ENCODE results near the gene IPPK.

IPPK gene

DNA sequence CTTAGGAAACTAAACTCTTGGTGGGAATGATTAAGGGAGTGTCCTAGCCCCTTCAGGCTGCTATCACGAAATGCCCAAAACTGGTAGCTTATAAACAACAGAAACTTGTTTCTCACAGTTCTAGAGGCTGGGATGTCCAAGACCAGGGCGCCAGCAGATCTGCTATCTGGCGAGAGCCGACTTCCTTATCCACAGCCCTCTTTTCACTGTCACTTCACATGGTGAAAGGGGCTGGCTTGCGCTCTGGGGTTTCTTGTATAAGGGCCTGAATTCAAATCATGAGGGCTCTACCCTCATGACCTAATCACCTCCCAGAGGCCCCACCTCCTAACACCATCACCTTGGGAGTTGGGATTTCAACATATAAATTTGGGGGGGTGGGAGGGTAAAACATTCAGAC, 49.1 kb downstream of the IPPK start:
- Histone ChIP-seq H3K9me2 (replicated peaks; ENCODE audit: control insufficient read depth, low read length) (no peaks in the 10 kb centered on the region), H3K9me3 (ENCODE audit: control insufficient read depth, insufficient read depth, low read length) (no peaks in the 10 kb centered on the region), H3K4me3 (ENCODE audit: low read length) (no peak overlapping the region), H3K79me2 (ENCODE audit: control insufficient read depth, low read length) (no peaks in the 10 kb centered on the region), H3K4me2 (ENCODE audit: low read length) (no peak overlapping the region), H3K27me3 (ENCODE audit: control insufficient read depth, low read length) (no peaks in the 10 kb centered on the region), H3F3A (ENCODE audit: control insufficient read depth, insufficient read depth) (no peaks in the 10 kb centered on the region), H3K4me1 (ENCODE audit: control insufficient read depth, low read length) (no peaks in the 10 kb centered on the region), H4K20me1 (ENCODE audit: control insufficient read depth, insufficient read depth, low read depth, low read length) (no peaks in the 10 kb centered on the region; the same call in 1 of the 2 replicates), H3K27ac (ENCODE audit: low read depth, low read length) (no peak overlapping the region), H3K36me3 (ENCODE audit: control insufficient read depth, low read length) (peaks cover 24% of the 10 kb centered on the region)
- TF ChIP-seq EZH2phosphoT487 (IDR thresholded peaks at IDR 0.05; ENCODE audit: borderline replicate concordance, low read length): no peak

DNA sequence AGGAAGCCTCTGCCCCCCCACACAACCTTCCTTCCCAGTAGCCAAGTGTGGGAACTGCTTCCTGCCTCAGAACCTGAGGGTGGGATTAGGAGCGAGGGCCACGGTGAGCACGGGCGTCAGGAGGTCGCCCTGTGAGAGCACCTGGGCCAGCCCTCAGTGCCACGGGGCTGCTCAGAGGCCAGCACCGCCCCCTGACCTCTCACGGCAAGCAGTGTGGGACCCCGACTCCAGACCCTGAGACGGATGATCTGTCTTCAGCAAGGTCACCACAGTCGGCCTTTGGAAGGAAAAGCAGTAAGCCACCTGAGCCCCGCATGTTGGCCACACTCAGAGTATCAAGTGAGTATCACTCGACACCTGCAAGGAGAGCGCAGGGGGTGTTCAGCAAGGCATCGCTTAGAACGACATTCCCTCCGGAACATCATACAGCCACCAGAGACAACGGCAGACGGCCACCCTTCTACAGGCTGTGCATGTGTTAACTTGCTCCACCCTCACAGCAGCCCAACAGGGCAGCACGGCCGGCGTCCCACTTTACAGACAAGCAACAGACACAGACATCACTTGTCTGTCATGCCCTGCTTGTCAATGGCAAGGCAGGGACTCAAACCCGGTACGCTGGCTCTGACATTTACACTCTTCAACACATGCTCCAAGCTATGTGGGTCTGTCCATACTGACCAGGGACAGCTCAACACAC, 50.2 kb downstream of the IPPK start:
- peaks cover 32% of the 10 kb centered on the region for H3K36me3 ChIP-seq (ENCODE audit: control insufficient read depth, low read length)

DNA sequence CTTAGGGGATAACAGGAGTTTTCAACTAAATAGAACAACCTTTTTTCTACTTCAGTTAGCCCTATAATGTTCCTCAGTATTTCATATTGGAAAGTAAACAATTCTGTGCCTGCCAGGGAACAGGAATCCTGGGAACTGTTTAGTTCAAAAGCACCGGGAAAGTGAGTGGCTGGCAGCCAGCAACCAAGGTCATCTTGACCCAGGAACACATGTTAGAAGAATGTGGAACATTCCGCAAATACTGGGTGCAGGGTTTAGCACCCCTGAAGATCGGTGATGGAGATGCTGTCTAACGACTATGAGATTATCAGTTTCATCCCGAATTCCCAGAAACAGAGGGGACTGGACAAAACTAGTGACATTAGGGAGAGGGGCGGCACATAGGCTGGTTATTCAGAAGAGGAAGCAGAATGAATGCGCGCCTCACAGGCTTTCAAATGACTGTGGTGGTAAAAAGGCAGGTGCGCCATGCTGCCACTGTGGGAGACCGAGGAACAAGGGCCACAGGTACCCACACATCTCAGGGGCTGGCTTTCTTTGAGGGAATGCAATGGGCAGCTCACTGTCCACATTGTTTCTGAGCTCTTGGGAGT, 51.2 kb downstream of the IPPK start:
- Histone ChIP-seq H3K4me3 (ENCODE audit: low read length) (no peak overlapping the region), H3K9me2 (replicated peaks; ENCODE audit: control insufficient read depth, low read length) (no peaks in the 10 kb centered on the region), H3K27ac (ENCODE audit: low read depth, low read length) (no peak overlapping the region), H3K4me1 (ENCODE audit: control insufficient read depth, low read length) (no peaks in the 10 kb centered on the region), H3K9me3 (ENCODE audit: control insufficient read depth, insufficient read depth, low read length) (no peaks in the 10 kb centered on the region), H4K20me1 (ENCODE audit: control insufficient read depth, insufficient read depth, low read depth, low read length) (no peaks in the 10 kb centered on the region; the same call in 1 of the 2 replicates), H3K36me3 (ENCODE audit: control insufficient read depth, low read length) (peaks cover 33% of the 10 kb centered on the region), H3K27me3 (ENCODE audit: control insufficient read depth, low read length) (no peaks in the 10 kb centered on the region), H3K4me2 (ENCODE audit: low read length) (no peak overlapping the region), H3F3A (ENCODE audit: control insufficient read depth, insufficient read depth) (no peaks in the 10 kb centered on the region), H3K79me2 (ENCODE audit: control insufficient read depth, low read length) (no peaks in the 10 kb centered on the region)
- TF ChIP-seq, protein P1, sequence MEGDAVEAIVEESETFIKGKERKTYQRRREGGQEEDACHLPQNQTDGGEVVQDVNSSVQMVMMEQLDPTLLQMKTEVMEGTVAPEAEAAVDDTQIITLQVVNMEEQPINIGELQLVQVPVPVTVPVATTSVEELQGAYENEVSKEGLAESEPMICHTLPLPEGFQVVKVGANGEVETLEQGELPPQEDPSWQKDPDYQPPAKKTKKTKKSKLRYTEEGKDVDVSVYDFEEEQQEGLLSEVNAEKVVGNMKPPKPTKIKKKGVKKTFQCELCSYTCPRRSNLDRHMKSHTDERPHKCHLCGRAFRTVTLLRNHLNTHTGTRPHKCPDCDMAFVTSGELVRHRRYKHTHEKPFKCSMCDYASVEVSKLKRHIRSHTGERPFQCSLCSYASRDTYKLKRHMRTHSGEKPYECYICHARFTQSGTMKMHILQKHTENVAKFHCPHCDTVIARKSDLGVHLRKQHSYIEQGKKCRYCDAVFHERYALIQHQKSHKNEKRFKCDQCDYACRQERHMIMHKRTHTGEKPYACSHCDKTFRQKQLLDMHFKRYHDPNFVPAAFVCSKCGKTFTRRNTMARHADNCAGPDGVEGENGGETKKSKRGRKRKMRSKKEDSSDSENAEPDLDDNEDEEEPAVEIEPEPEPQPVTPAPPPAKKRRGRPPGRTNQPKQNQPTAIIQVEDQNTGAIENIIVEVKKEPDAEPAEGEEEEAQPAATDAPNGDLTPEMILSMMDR (IDR thresholded peaks at IDR 0.05; ENCODE audit: low read depth, low read length, poor library complexity, severe bottlenecking): no peak
- TF ChIP-seq EZH2phosphoT487 (IDR thresholded peaks at IDR 0.05; ENCODE audit: borderline replicate concordance, low read length): no peak

More for the DNA sequence above, 50.2 kb downstream of the IPPK start:
- H3K4me3 ChIP-seq (ENCODE audit: low read length): no peak overlapping the region
- TF ChIP-seq EZH2phosphoT487 (IDR thresholded peaks at IDR 0.05; ENCODE audit: borderline replicate concordance, low read length): no peak
- TF ChIP-seq, protein P1 (IDR thresholded peaks at IDR 0.05; ENCODE audit: low read depth, low read length, poor library complexity, severe bottlenecking): no peak
- no peaks in the 10 kb centered on the region for H3K4me1 ChIP-seq (ENCODE audit: control insufficient read depth, low read length)
- H3K27me3 ChIP-seq (ENCODE audit: control insufficient read depth, low read length): no peaks in the 10 kb centered on the region
- H4K20me1 ChIP-seq (ENCODE audit: control insufficient read depth, insufficient read depth, low read depth, low read length): no peaks in the 10 kb centered on the region; the same call in 1 of the 2 replicates
- no peaks in the 10 kb centered on the region for H3K9me2 ChIP-seq (replicated peaks; ENCODE audit: control insufficient read depth, low read length)
- H3K79me2 ChIP-seq (ENCODE audit: control insufficient read depth, low read length): no peaks in the 10 kb centered on the region
- no peak overlapping the region for H3K4me2 ChIP-seq (ENCODE audit: low read length)
- H3F3A ChIP-seq (ENCODE audit: control insufficient read depth, insufficient read depth): no peaks in the 10 kb centered on the region
- no peaks in the 10 kb centered on the region for H3K9me3 ChIP-seq (ENCODE audit: control insufficient read depth, insufficient read depth, low read length)
- H3K27ac ChIP-seq (ENCODE audit: low read depth, low read length): no peak overlapping the region

DNA sequence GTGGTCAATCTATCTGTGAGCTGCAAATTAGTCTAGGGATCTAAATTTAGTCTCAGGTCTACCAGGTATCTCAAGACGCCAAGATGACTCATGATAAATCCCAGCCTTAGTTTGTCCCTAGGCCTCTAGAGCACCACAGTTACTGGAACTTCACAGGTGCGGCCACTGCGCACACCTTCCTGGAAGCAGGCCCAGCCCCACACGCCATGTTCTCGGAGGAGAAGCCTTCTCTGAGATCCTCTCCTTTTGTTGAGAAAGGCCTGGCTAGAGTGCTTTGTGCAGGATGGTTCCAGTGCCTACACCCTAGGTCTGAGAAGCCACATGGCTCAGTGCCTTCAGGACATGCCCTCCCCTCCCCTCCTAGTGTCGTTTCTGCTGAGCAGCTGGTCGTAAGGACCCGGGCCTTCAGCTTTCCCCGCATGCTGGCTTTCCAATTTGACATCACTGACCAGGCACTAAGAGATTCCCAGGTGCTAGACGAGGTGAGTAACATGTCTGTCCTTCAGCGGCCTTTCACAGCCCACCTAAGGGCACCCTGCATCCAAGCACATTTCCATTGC, 51.9 kb downstream of the IPPK start:
- Histone ChIP-seq H3F3A (ENCODE audit: control insufficient read depth, insufficient read depth) (no peaks in the 10 kb centered on the region), H3K27me3 (ENCODE audit: control insufficient read depth, low read length) (no peaks in the 10 kb centered on the region), H3K36me3 (ENCODE audit: control insufficient read depth, low read length) (peaks cover 40% of the 10 kb centered on the region), H4K20me1 (ENCODE audit: control insufficient read depth, insufficient read depth, low read depth, low read length) (no peaks in the 10 kb centered on the region; the same call in 1 of the 2 replicates), H3K27ac (ENCODE audit: low read depth, low read length) (no peak overlapping the region), H3K4me3 (ENCODE audit: low read length) (no peak overlapping the region), H3K9me2 (replicated peaks; ENCODE audit: control insufficient read depth, low read length) (no peaks in the 10 kb centered on the region), H3K9me3 (ENCODE audit: control insufficient read depth, insufficient read depth, low read length) (no peaks in the 10 kb centered on the region), H3K4me2 (ENCODE audit: low read length) (no peak overlapping the region), H3K4me1 (ENCODE audit: control insufficient read depth, low read length) (no peaks in the 10 kb centered on the region), H3K79me2 (ENCODE audit: control insufficient read depth, low read length) (no peaks in the 10 kb centered on the region)
- TF ChIP-seq, protein P1 (IDR thresholded peaks at IDR 0.05; ENCODE audit: low read depth, low read length, poor library complexity, severe bottlenecking): no peak
- no peak for TF ChIP-seq EZH2phosphoT487 (IDR thresholded peaks at IDR 0.05; ENCODE audit: borderline replicate concordance, low read length)

All from DOHH2 (cell line).